PFSK-1 (cell line): ENCODE data around the gene ANGPTL8.

Experiments used
- FOXP2 ChIP-seq: optimal IDR thresholded peaks from 2 replicates; pipeline ENCODE3; 2011; ENCODE audit warnings: borderline replicate concordance, control low read depth, inconsistent platforms; ENCODE audit not compliant: insufficient read depth; ENCODE audit errors: extremely low read length, extremely low read depth
- POLR2AphosphoS5 ChIP-seq: IDR thresholded peaks from 2 replicates; pipeline ENCODE4 v1.6.1; 2012; ENCODE audit warnings: low read depth, mild to moderate bottlenecking, control low read depth, low read length, moderate library complexity
- SIN3A ChIP-seq: IDR thresholded peaks from 2 replicates; pipeline ENCODE4 v1.6.1; 2012; ENCODE audit warnings: mild to moderate bottlenecking, low read length, moderate library complexity, borderline replicate concordance; ENCODE audit not compliant: insufficient read depth
- TAF1 ChIP-seq: IDR thresholded peaks from 2 replicates; pipeline ENCODE4 v1.6.1; 2012; ENCODE audit warnings: low read length, control low read depth, borderline replicate concordance; ENCODE audit not compliant: insufficient read depth
- TF ChIP-seq, protein P1 (sequence below), 2 experiments: IDR thresholded peaks; 2 replicates each; pipeline versions ENCODE4 v1.6.1 to v1.8.0; 2011 to 2012; ENCODE audit warnings: low read depth in 2 of 2, low read length in 2 of 2, control low read depth in 1 of 2, inconsistent platforms in 1 of 2, mild to moderate bottlenecking in 1 of 2, moderate library complexity in 1 of 2; ENCODE audit not compliant: insufficient read depth in 1 of 2

ANGPTL8 gene

DNA sequence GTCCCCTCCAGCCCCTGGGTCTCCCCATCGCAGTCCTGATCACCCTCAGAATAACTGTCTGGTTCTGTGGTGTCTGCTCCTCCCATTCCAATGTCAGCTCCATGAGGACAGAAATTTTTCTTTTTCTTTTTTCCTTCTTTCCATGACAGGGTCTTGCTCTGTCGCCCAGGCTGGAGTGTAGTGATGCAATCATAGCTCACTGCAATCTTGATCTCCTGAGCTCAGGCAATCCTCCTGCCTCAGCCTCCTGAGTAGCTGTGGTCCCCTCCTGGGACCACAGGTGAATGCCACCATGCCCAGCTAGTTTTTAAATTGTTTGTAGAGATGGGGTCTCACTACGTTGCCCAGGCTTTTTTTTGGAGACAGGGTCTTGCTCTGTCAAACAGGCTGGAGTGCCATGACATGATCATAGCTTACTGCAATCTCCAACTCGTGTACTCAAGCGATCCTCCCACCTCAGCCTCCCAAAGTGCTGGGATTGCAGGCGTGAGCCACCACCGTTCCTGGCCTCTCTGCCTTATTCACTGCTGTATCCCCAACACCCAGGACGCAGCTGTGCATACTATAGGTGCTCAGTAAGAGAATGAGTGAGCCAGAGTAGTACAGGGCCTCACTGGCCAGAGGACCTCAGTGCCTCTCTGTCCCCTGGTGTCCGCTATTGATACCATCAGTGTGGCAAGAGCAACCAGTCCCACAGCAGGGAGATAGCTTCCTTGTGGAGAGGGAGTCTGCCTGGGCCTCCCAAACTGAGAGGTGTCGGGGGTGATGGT, 28.1 kb downstream of the ANGPTL8 start:
- TF ChIP-seq, protein P1, sequence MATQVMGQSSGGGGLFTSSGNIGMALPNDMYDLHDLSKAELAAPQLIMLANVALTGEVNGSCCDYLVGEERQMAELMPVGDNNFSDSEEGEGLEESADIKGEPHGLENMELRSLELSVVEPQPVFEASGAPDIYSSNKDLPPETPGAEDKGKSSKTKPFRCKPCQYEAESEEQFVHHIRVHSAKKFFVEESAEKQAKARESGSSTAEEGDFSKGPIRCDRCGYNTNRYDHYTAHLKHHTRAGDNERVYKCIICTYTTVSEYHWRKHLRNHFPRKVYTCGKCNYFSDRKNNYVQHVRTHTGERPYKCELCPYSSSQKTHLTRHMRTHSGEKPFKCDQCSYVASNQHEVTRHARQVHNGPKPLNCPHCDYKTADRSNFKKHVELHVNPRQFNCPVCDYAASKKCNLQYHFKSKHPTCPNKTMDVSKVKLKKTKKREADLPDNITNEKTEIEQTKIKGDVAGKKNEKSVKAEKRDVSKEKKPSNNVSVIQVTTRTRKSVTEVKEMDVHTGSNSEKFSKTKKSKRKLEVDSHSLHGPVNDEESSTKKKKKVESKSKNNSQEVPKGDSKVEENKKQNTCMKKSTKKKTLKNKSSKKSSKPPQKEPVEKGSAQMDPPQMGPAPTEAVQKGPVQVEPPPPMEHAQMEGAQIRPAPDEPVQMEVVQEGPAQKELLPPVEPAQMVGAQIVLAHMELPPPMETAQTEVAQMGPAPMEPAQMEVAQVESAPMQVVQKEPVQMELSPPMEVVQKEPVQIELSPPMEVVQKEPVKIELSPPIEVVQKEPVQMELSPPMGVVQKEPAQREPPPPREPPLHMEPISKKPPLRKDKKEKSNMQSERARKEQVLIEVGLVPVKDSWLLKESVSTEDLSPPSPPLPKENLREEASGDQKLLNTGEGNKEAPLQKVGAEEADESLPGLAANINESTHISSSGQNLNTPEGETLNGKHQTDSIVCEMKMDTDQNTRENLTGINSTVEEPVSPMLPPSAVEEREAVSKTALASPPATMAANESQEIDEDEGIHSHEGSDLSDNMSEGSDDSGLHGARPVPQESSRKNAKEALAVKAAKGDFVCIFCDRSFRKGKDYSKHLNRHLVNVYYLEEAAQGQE (IDR thresholded peaks at IDR 0.05; ENCODE audit: insufficient read depth in 1 of 2, low read depth in 2 of 2, low read length in 2 of 2) = no peak
- no peak for TF ChIP-seq FOXP2
- TF ChIP-seq SIN3A = no peak
- TF ChIP-seq POLR2AphosphoS5 = no peak

DNA sequence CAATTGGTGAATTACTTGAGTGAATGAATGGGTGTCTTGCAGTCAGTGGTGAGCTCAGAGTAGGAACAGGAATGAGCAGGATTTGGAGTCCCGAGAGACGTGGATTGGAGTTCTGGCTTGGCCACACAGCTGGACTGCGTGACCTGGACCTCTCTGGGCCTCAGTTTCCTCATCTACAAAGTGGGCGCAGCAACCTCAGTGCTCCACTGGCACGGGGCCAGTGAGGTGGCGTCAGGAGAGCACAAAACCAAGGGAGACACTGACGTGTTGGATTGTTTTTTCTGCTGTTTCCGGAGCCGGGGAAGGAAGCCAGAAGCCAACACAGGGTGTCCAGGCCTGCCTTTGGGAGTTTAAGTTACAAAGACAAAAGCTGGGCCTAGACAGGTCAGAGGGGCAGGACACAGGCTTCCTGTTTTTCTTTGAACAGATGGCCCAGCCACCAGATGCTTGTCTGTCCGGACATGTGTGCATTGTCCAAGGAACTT, 29.4 kb downstream of the ANGPTL8 start:
- TF ChIP-seq TAF1 = peak; percentile 22; the same call in 1 of the 2 replicates
- TF ChIP-seq FOXP2 = peak; percentile 83
- peak; percentile 43; the same call in 1 of the 2 replicates for TF ChIP-seq POLR2AphosphoS5
- TF ChIP-seq SIN3A = peak; percentile 88; the same call in 1 of the 2 replicates
- TF ChIP-seq, protein P1 (IDR thresholded peaks at IDR 0.05; ENCODE audit: insufficient read depth in 1 of 2, low read depth in 2 of 2, low read length in 2 of 2) = peak in 1 of 2 experiments; percentile 74; a peak in 2 of 4 replicates

DNA sequence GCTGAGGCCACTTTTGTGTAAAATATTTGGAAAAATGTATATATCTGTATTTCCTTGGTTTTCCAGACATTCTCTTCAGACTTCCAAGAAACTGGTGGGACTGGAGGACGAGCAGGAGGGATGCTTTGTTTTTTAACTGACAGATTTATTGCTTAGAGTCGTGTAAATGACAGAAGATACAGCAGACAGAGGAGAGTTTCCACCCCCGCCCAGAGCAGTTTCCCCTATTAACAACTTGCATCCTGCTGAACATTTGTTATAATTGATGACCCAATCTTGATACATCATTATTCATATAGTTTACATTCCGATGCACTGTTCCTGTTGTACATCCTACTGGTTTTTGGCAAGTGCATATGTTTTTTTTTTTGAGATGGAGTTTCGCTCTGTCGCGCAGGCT, 30.0 kb downstream of the ANGPTL8 start:
- TF ChIP-seq TAF1 (no peak), SIN3A (no peak), POLR2AphosphoS5 (no peak), FOXP2 (no peak)
- TF ChIP-seq, protein P1 (IDR thresholded peaks at IDR 0.05; ENCODE audit: insufficient read depth in 1 of 2, low read depth in 2 of 2, low read length in 2 of 2) = no peak

DNA sequence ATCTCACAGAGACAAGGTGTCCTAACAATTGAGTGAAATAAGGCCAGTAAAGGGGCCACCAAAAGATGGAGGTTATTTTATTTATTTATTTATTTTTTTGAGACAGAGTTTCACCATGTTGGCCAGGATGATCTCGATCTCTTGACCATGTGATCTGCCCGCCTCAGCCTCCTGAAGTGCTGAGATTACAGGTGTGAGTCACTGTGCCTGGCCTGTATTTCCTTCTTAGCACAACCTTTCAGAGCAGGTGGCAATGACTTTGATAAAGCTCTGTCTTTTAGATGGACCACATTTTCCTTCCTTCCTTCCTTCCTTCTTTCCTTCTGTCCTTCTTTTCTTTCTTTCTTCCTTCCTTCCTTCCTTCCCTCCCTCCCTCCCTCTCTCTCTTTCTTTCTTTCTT, 33.9 kb downstream of the ANGPTL8 start:
- TF ChIP-seq POLR2AphosphoS5 = no peak
- TF ChIP-seq SIN3A = no peak
- TF ChIP-seq, protein P1 (IDR thresholded peaks at IDR 0.05; ENCODE audit: insufficient read depth in 1 of 2, low read depth in 2 of 2, low read length in 2 of 2) = no peak
